ENCODE results near the gene BSPRY.
"Not testable (repeated sequence)": the region's sequence is repeated elsewhere in the genome, so short reads cannot be mapped to it uniquely, and the experiment has no call there.

- TF ChIP-seq CTCF, EP300, POLR2A, POLR2AphosphoS5 (IDR thresholded peaks at IDR 0.05): not testable (repeated sequence)
Observed at GRCh38 chr9:113365652-113366051, 16.3 kb downstream of the BSPRY start.
